ENCODE data around the gene CENPS. TPM values are rescaled to one million over a fixed set of nuclear protein-coding genes. Genes with fewer than 3 reads are reported as not detected.

Gene CENPS
- total RNA-seq, 1 donor from 2014 or later, result 9.5 TPM

Other genes with a start within 250 kb of the CENPS start
- gene KIF1B, start 219.9 kb upstream of the CENPS start, total RNA-seq, result 301 TPM
- gene PGD, start 31.4 kb upstream of the CENPS start, total RNA-seq, result 63.9 TPM
- gene CORT, start 19.6 kb downstream of the CENPS start, total RNA-seq, result 0.82 TPM
- 23.5 TPM for gene DFFA, start 42.1 kb downstream of the CENPS start, total RNA-seq
- gene PEX14, start 44.5 kb downstream of the CENPS start, total RNA-seq, result 18.0 TPM

All from tongue (tissue), 1 donor.